ENCODE measurements around the gene CNPY1. TPM values are rescaled to one million over a fixed set of nuclear protein-coding genes. Genes with fewer than 3 reads are reported as not detected.

The CNPY1 gene
- total and polyA plus RNA-seq, 8 donors, result 0.18 TPM; not detected in 7

- H3K4me3 ChIP-seq, result no peak overlapping the region
- TF ChIP-seq POLR2AphosphoS5 (IDR thresholded peaks at IDR 0.05), result no peak
- TF ChIP-seq CTCF (IDR thresholded peaks at IDR 0.05), result no peak
- no peak for TF ChIP-seq POLR2A (IDR thresholded peaks at IDR 0.05)
- no peak for TF ChIP-seq EP300 (IDR thresholded peaks at IDR 0.05)
- H3K27ac ChIP-seq, result no peak overlapping the region
- H3K4me1 ChIP-seq, result peaks cover 0 to 6% (median under 1%) of the 10 kb centered on the region in 4 donors
- no peak for DNase-seq
- WGBS, 5 donors, result 56 to 70% (median 61%) methylated on average over 5 to 11 of the region's 11 CpGs
- intact Hi-C loops (cut with DNase I; ENCODE audit: low total_unique reads), result no loop called here
- no peaks in the 10 kb centered on the region for H3K9me3 ChIP-seq
- H3K36me3 ChIP-seq, result no peaks in the 10 kb centered on the region
- peaks cover 0 to 23% (median 0%) of the 10 kb centered on the region in 3 donors for H3K27me3 ChIP-seq
These were observed 25.4 kb upstream of the CNPY1 start for GRCh38 chr7:155571581-155572345.

GRCh38 chr7:155570991-155571390 lies 24.6 kb upstream of the CNPY1 start:
- no peak overlapping the region for H3K27ac ChIP-seq
- DNase-seq, result no peak
- H3K27me3 ChIP-seq, result peaks cover 0 to 23% (median 0%) of the 10 kb centered on the region in 3 donors
- no peak for TF ChIP-seq CTCF (IDR thresholded peaks at IDR 0.05)
- no peak for TF ChIP-seq POLR2A (IDR thresholded peaks at IDR 0.05)
- no peak for TF ChIP-seq EP300 (IDR thresholded peaks at IDR 0.05)
- no peak for TF ChIP-seq POLR2AphosphoS5 (IDR thresholded peaks at IDR 0.05)
- H3K9me3 ChIP-seq, result no peaks in the 10 kb centered on the region
- intact Hi-C loops (cut with DNase I; ENCODE audit: low total_unique reads), result no loop called here
- H3K4me1 ChIP-seq, result no peaks in the 10 kb centered on the region
- H3K36me3 ChIP-seq, result no peaks in the 10 kb centered on the region
- no peak overlapping the region for H3K4me3 ChIP-seq
- 88 to 92% (median 88%) methylated on average over 5 to 6 of the region's 6 CpGs for WGBS, 5 donors

GRCh38 chr7:155570171-155570958 lies 24.0 kb upstream of the CNPY1 start:
- H3K27me3 ChIP-seq, result peaks cover 0 to 23% (median 0%) of the 10 kb centered on the region in 3 donors
- peak in 1 of 2 donors; percentile 54 for DNase-seq
- no peaks in the 10 kb centered on the region for H3K4me1 ChIP-seq
- no peaks in the 10 kb centered on the region for H3K36me3 ChIP-seq
- H3K4me3 ChIP-seq, result no peak overlapping the region
- no peaks in the 10 kb centered on the region for H3K9me3 ChIP-seq
- TF ChIP-seq POLR2A (IDR thresholded peaks at IDR 0.05) (no peak), CTCF (IDR thresholded peaks at IDR 0.05) (no peak), POLR2AphosphoS5 (IDR thresholded peaks at IDR 0.05) (no peak), EP300 (IDR thresholded peaks at IDR 0.05) (no peak)
- H3K27ac ChIP-seq, result no peak overlapping the region
- intact Hi-C loops (cut with DNase I; ENCODE audit: low total_unique reads), result no loop called here
- WGBS, 5 donors, result 56 to 76% (median 63%) methylated on average over 19 to 28 of the region's 28 CpGs

- Histone ChIP-seq H3K9me3 (no peaks in the 10 kb centered on the region), H3K4me3 (no peak overlapping the region), H3K27ac (no peak overlapping the region), H3K4me1 (no peaks in the 10 kb centered on the region), H3K36me3 (no peaks in the 10 kb centered on the region), H3K27me3 (peaks cover 0 to 23% (median 0%) of the 10 kb centered on the region in 3 donors)
- TF ChIP-seq POLR2A (IDR thresholded peaks at IDR 0.05), result no peak
- no peak for TF ChIP-seq POLR2AphosphoS5 (IDR thresholded peaks at IDR 0.05)
- TF ChIP-seq CTCF (IDR thresholded peaks at IDR 0.05), result no peak
- TF ChIP-seq EP300 (IDR thresholded peaks at IDR 0.05), result no peak
- 74 to 90% (median 86%) methylated on average over 10 to 11 of the region's 11 CpGs for WGBS, 5 donors
- intact Hi-C loops (cut with DNase I; ENCODE audit: low total_unique reads), result no loop called here
- DNase-seq, result no peak
These were observed 23.3 kb upstream of the CNPY1 start for GRCh38 chr7:155569681-155570080.

All from stomach (tissue), 9 donors.